A549 (cell line): ENCODE results near the gene SLC2A13. TPM values are rescaled to one million over a fixed set of nuclear protein-coding genes. Genes with fewer than 3 reads are reported as not detected.
"Not testable (repeated sequence)": the region's sequence is repeated elsewhere in the genome, so short reads cannot be mapped to it uniquely, and the experiment has no call there.

Experiments
- ATAC-seq, 2 experiments: fragments of 200-7000 bp in 1 of 2; fragments of >200 bp in 1 of 2; cut with Nextera tagmentation in 1 of 2; cut with Tn5 transposase in 1 of 2; 3 replicates each; pipeline versions ENCODE4 v1.8.0 to v1.9.1; 2018 to 2020; ENCODE audit warnings: mild to moderate bottlenecking in 1 of 2, moderate library complexity in 1 of 2
- CTCF ChIA-PET: fragments of 300-600 bp; sonication (Branson Sonifier 250); formaldehyde crosslinking; extraction: SDS; loops from one replicate; lab custom pipeline; 2021; ENCODE audit warnings: antibody characterized with exemption, inconsistent platforms; lab: Yijun Ruan, JAX
- POLR2A ChIA-PET: fragments of 350-600 bp; formaldehyde crosslinking; extraction: SDS; loops from one replicate; lab custom pipeline; 2021; ENCODE audit warnings: antibody characterized with exemption, inconsistent platforms; lab: Yijun Ruan, JAX
- DNase-seq, 2 experiments: peaks; one replicate each; pipeline versions ENCODE4 v3.0.0 to v3.0.0-alpha.2; 2011 to 2016; ENCODE audit warnings: low read depth in 1 of 2, low spot score in 1 of 2
- FAIRE-seq: peaks from 2 replicates; lab custom pipeline; 2011; peaks lifted over from hg19 to GRCh38; lab: Jason Lieb, UNC
- H3K27ac ChIP-seq, 2 experiments: fragments of >200 bp; sonication (Bioruptor Twin); formaldehyde crosslinking; 3 replicates each; pipeline ENCODE4 v1.5.1; 2016 to 2017
- H3K4me1 ChIP-seq: fragments of >200 bp; sonication (Bioruptor Twin); formaldehyde crosslinking; 3 replicates; pipeline ENCODE4 v1.6.1; 2016
- H3K4me2 ChIP-seq: fragments of >200 bp; sonication (Bioruptor Twin); formaldehyde crosslinking; 3 replicates; pipeline ENCODE4 v1.6.1; 2016
- H3K4me3 ChIP-seq: fragments of >200 bp; sonication (Bioruptor Twin); formaldehyde crosslinking; 3 replicates; pipeline ENCODE4 v1.5.1; 2016
- H3K9me3 ChIP-seq: fragments of >200 bp; sonication (Bioruptor Twin); formaldehyde crosslinking; 3 replicates; pipeline ENCODE4 v1.6.1; 2016
- CBX2 ChIP-seq: fragments of 200-600 bp; sonication (generic); IDR thresholded peaks from 2 replicates; pipeline ENCODE4 v1.6.1; 2016; ENCODE audit warnings: low read depth, mild to moderate bottlenecking, borderline replicate concordance
- CBX8 ChIP-seq: fragments of 200-600 bp; sonication (generic); IDR thresholded peaks from 2 replicates; pipeline ENCODE4 v1.6.1; 2016
- CEBPB ChIP-seq, 2 experiments: fragments of >200 bp in 1 of 2; sonication (Bioruptor Twin) in 1 of 2; formaldehyde crosslinking in 1 of 2; IDR thresholded peaks; 2 replicates each; pipeline ENCODE4 v1.6.1; 2012 to 2016
- FOSL2 ChIP-seq, 2 experiments: fragments of 450-650 bp in 1 of 2; fragments of >200 bp in 1 of 2; sonication (Bioruptor Twin) in 1 of 2; formaldehyde crosslinking; IDR thresholded peaks; 2 replicates each; pipeline versions ENCODE4 v1.5.0 to v1.6.1; 2016 to 2020; ENCODE audit warnings: mild to moderate bottlenecking in 1 of 2, moderate library complexity in 1 of 2
- HOXB5 ChIP-seq: fragments of 250-450 bp; sonication (Bioruptor Pico); IDR thresholded peaks from 2 replicates; pipeline ENCODE4 v1.5.0; 2020; ENCODE audit warnings: mild to moderate bottlenecking, moderate library complexity
- JUN ChIP-seq, 2 experiments: fragments of >200 bp; sonication (Bioruptor Twin); formaldehyde crosslinking; IDR thresholded peaks; 2 replicates in 1 of 2; 3 replicates in 1 of 2; pipeline ENCODE4 v1.6.1; 2016 to 2017
- NR3C1 ChIP-seq: fragments of >200 bp; sonication (Bioruptor Twin); formaldehyde crosslinking; IDR thresholded peaks from 3 replicates; pipeline ENCODE4 v1.6.1; 2017
- POLR2A ChIP-seq: IDR thresholded peaks from 2 replicates; pipeline ENCODE4 v1.6.1; 2012; ENCODE audit warnings: mild to moderate bottlenecking, low read length
- POLR2AphosphoS2 ChIP-seq: conservative IDR thresholded peaks from 2 replicates; pipeline ENCODE4 v1.6.1; 2012; ENCODE audit warnings: low read length, improper control_type of control experiment, inconsistent platforms
- RAD21 ChIP-seq, 2 experiments: fragments of >200 bp in 1 of 2; sonication (Bioruptor Twin) in 1 of 2; formaldehyde crosslinking in 1 of 2; IDR thresholded peaks in 1 of 2; conservative IDR thresholded peaks in 1 of 2; 2 replicates in 1 of 2; 3 replicates in 1 of 2; pipeline ENCODE4 v1.6.1; 2012 to 2018; ENCODE audit warnings: inconsistent platforms in 1 of 2
- RNF2 ChIP-seq: fragments of 200-600 bp; sonication (generic); IDR thresholded peaks from 2 replicates; pipeline ENCODE4 v1.6.1; 2016; ENCODE audit warnings: low read depth, mild to moderate bottlenecking, antibody characterized with exemption, moderate library complexity, borderline replicate concordance
- ZC3H11A ChIP-seq: fragments of 450-650 bp; IDR thresholded peaks from 2 replicates; pipeline ENCODE4 v1.6.1; 2014; ENCODE audit warnings: antibody characterized with exemption, mild to moderate bottlenecking
- ZFP36 ChIP-seq: fragments of 450-650 bp; IDR thresholded peaks from 2 replicates; pipeline ENCODE4 v1.6.1; 2014; ENCODE audit warnings: borderline replicate concordance; ENCODE audit not compliant: partially characterized antibody
- ZSCAN20 ChIP-seq: fragments of 250-450 bp; sonication (Bioruptor Pico); IDR thresholded peaks from 2 replicates; pipeline ENCODE4 v1.8.0; 2022; ENCODE audit warnings: mild to moderate bottlenecking, moderate library complexity
- WGBS: methylation state at CpG from one replicate; pipeline ENCODE4 v1.1.6; 2017; ENCODE audit errors: missing lambda C conversion rate; 5-methylcytosine and 5-hydroxymethylcytosine counted together
- polyA plus RNA-seq, 4 experiments: library from polyadenylated mRNA; depleted of rRNA in 3 of 4; stranded (reverse); fragments of >200 nt; fragmentation: RNase III in 1 of 4; extraction: RNeasy Plus Mini Kit Qiagen cat#74134 plus additional on column Dnase treatment in 1 of 4; gene quantifications; 2 replicates in 3 of 4; 3 replicates in 1 of 4; pipeline ENCODE4 v1.2.3, GENCODE V29; 2011 to 2017
- TF ChIP-seq, protein P1 (sequence below): fragments of 200-600 bp; sonication (generic); IDR thresholded peaks from 2 replicates; pipeline ENCODE4 v1.6.1; 2016; ENCODE audit warnings: antibody characterized with exemption, mild to moderate bottlenecking, moderate library complexity
- TF ChIP-seq, protein P2 (sequence below): fragments of 150-350 bp; IDR thresholded peaks from 2 replicates; pipeline ENCODE4 v1.6.1; 2014; ENCODE audit warnings: low read depth, mild to moderate bottlenecking, low read length
- TF ChIP-seq, protein P3 (sequence below): fragments of 250-450 bp; sonication (Bioruptor Pico); IDR thresholded peaks from 2 replicates; pipeline ENCODE4 v1.5.0; 2021; ENCODE audit warnings: mild to moderate bottlenecking, moderate library complexity, borderline replicate concordance

Gene SLC2A13
- polyA plus RNA-seq, 2 of the 4 experiments (the other 2 are of a cell fraction) = 4.5 to 8.2 TPM

DNA sequence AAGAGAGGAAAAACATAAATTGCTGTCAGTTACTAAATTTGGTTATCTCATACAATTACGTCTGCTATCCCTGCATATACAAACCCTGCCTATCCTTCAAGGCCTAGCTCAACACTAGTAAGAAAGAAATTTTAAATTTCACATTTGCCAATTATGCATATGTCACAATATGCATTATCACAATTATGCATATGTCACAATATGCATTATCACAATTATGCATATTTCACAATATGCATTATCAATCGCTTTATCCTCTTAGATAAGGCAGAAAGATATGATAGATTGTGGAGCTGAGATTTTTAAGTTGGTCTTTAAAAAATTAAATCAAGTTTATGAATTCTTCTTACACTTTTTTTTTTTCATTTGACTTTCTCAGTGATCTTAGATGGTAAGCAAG is 291.3 kb downstream of the SLC2A13 start (continued):
- TF ChIP-seq, protein P1, sequence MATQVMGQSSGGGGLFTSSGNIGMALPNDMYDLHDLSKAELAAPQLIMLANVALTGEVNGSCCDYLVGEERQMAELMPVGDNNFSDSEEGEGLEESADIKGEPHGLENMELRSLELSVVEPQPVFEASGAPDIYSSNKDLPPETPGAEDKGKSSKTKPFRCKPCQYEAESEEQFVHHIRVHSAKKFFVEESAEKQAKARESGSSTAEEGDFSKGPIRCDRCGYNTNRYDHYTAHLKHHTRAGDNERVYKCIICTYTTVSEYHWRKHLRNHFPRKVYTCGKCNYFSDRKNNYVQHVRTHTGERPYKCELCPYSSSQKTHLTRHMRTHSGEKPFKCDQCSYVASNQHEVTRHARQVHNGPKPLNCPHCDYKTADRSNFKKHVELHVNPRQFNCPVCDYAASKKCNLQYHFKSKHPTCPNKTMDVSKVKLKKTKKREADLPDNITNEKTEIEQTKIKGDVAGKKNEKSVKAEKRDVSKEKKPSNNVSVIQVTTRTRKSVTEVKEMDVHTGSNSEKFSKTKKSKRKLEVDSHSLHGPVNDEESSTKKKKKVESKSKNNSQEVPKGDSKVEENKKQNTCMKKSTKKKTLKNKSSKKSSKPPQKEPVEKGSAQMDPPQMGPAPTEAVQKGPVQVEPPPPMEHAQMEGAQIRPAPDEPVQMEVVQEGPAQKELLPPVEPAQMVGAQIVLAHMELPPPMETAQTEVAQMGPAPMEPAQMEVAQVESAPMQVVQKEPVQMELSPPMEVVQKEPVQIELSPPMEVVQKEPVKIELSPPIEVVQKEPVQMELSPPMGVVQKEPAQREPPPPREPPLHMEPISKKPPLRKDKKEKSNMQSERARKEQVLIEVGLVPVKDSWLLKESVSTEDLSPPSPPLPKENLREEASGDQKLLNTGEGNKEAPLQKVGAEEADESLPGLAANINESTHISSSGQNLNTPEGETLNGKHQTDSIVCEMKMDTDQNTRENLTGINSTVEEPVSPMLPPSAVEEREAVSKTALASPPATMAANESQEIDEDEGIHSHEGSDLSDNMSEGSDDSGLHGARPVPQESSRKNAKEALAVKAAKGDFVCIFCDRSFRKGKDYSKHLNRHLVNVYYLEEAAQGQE = no peak
- TF ChIP-seq, all 56 proteins: peak for 0

- POLR2A ChIA-PET = no interaction called here
- CTCF ChIA-PET = no interaction called here
- Histone ChIP-seq H3K9me3 (no peaks in the 10 kb centered on the region), H3K4me3 (no peak overlapping the region), H3K4me2 (no peak overlapping the region), H3K27ac (no peak overlapping the region), H3K4me1 (no peaks in the 10 kb centered on the region)
- FAIRE-seq (no peak), DNase-seq (no peak), ATAC-seq (no peak)
- TF ChIP-seq ZSCAN20 (CRISPR knock-in tag) = no peak
- TF ChIP-seq POLR2AphosphoS2 = no peak
- TF ChIP-seq ZFP36 = no peak
- no peak for TF ChIP-seq CEBPB (IDR thresholded peaks at IDR 0.05)
- TF ChIP-seq CBX2 = no peak
- TF ChIP-seq FOSL2 (IDR thresholded peaks at IDR 0.05) = no peak
- TF ChIP-seq FOSL2 (CRISPR knock-in tag; IDR thresholded peaks at IDR 0.05) = no peak
- WGBS = 68% methylated on average over 5 of the region's 5 CpGs
These were observed 292.1 kb downstream of the SLC2A13 start for GRCh38 chr12:39813776-39814175.

GRCh38 chr12:39812456-39812855 is 293.4 kb downstream of the SLC2A13 start:
- H3K4me1 ChIP-seq, H3K4me2 ChIP-seq, ATAC-seq, H3K4me3 ChIP-seq, H3K27ac ChIP-seq, H3K9me3 ChIP-seq, CTCF ChIA-PET, POLR2A ChIA-PET, DNase-seq, FAIRE-seq: not testable (repeated sequence)
- WGBS = 87% methylated on average over 10 of the region's 10 CpGs

GRCh38 chr12:39807043-39807442 is 298.8 kb downstream of the SLC2A13 start:
- Histone ChIP-seq H3K4me3 (no peak overlapping the region), H3K9me3 (no peaks in the 10 kb centered on the region), H3K4me1 (no peaks in the 10 kb centered on the region), H3K4me2 (no peak overlapping the region), H3K27ac (no peak overlapping the region)
- ChIA-PET CTCF (no interaction called here), POLR2A (no interaction called here)
- FAIRE-seq (no peak), ATAC-seq (peak; percentile 92 to 95), DNase-seq (peak; percentile 29 to 63)
- TF ChIP-seq ZC3H11A (no peak), RAD21 (conservative IDR thresholded peaks at IDR 0.05 in 1 of 2, IDR thresholded peaks at IDR 0.05 in 1 of 2) (peak in 1 of 2 experiments; percentile 26; a peak in 2 of 5 replicates), NR3C1 (no peak), RNF2 (no peak)
- 78% methylated on average over 5 of the region's 5 CpGs for WGBS

DNA sequence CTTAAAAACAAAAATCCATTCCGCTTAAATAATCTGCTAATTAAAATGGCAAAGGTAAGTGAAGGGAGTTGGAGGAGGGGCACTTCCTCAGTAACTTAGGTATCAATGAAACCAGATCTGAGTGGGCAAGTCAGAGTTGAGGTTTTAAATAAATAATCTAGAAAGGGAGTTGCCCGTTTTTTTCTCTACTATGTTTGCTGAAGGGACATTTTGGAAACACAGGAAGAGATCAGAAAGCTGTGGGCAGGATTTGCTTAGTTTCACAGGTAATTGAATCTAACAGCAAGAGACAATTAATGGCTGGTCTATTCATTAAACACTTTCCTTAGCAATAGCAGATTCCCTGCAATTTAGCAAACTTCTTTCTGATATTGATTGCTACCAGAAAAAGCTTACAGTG is 300.2 kb downstream of the SLC2A13 start:
- no peak overlapping the region for H3K27ac ChIP-seq
- ATAC-seq = no peak
- no peak for FAIRE-seq
- TF ChIP-seq POLR2A = no peak
- TF ChIP-seq JUN (IDR thresholded peaks at IDR 0.05) = no peak
- no peak for TF ChIP-seq RAD21 (conservative IDR thresholded peaks at IDR 0.05 in 1 of 2, IDR thresholded peaks at IDR 0.05 in 1 of 2)
- no peak for TF ChIP-seq HOXB5 (CRISPR knock-in tag)
- no peak for TF ChIP-seq ZFP36
- TF ChIP-seq CBX8 = no peak
- TF ChIP-seq, protein P2, sequence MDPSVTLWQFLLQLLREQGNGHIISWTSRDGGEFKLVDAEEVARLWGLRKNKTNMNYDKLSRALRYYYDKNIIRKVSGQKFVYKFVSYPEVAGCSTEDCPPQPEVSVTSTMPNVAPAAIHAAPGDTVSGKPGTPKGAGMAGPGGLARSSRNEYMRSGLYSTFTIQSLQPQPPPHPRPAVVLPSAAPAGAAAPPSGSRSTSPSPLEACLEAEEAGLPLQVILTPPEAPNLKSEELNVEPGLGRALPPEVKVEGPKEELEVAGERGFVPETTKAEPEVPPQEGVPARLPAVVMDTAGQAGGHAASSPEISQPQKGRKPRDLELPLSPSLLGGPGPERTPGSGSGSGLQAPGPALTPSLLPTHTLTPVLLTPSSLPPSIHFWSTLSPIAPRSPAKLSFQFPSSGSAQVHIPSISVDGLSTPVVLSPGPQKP = no peak
- TF ChIP-seq, protein P1 = no peak
- TF ChIP-seq, protein P3, sequence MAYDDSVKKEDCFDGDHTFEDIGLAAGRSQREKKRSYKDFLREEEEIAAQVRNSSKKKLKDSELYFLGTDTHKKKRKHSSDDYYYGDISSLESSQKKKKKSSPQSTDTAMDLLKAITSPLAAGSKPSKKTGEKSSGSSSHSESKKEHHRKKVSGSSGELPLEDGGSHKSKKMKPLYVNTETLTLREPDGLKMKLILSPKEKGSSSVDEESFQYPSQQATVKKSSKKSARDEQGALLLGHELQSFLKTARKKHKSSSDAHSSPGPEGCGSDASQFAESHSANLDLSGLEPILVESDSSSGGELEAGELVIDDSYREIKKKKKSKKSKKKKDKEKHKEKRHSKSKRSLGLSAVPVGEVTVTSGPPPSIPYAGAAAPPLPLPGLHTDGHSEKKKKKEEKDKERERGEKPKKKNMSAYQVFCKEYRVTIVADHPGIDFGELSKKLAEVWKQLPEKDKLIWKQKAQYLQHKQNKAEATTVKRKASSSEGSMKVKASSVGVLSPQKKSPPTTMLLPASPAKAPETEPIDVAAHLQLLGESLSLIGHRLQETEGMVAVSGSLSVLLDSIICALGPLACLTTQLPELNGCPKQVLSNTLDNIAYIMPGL (CRISPR knock-in tag) = no peak

More for the DNA sequence above, 300.2 kb downstream of the SLC2A13 start:
- 55% methylated on average over 2 of the region's 2 CpGs for WGBS
- DNase-seq = no peak
- ChIA-PET CTCF (no interaction called here), POLR2A (no interaction called here)
- H3K9me3 ChIP-seq = no peaks in the 10 kb centered on the region
- H3K4me1 ChIP-seq = no peaks in the 10 kb centered on the region
- H3K4me3 ChIP-seq = no peak overlapping the region
- no peak overlapping the region for H3K4me2 ChIP-seq
